Measurements from ENCODE around the gene HTR1D. TPM values are rescaled to one million over a fixed set of nuclear protein-coding genes. Genes with fewer than 3 reads are reported as not detected.
A peak's percentile ranks its signal among the peaks of the same experiment; 100 is the strongest.

Gene HTR1D
- total RNA-seq, 1 donor from 2014 or later, result not detected

- no peak for DNase-seq (ENCODE audit: extremely low spot score in 2 of 2)
- no peaks in the 10 kb centered on the region for H3K36me3 ChIP-seq
- H3K27me3 ChIP-seq, result no peaks in the 10 kb centered on the region
- no peaks in the 10 kb centered on the region for H3K9me3 ChIP-seq
- peak overlapping the region; percentile 94 for H3K27ac ChIP-seq
- H3K4me1 ChIP-seq, result peaks cover 42% of the 10 kb centered on the region
- H3K4me3 ChIP-seq, result peak overlapping the region; percentile 90 to 94
- intact Hi-C loops (cut with DNase I), result no loop called here
- TF ChIP-seq POLR2AphosphoS5 (IDR thresholded peaks at IDR 0.05; ENCODE audit: insufficient read depth in 1 of 2, low read depth in 1 of 2) (peak in 1 of 2 donors; percentile 11), CTCF (IDR thresholded peaks at IDR 0.05) (no peak), POLR2A (IDR thresholded peaks at IDR 0.05) (no peak)
Observed at GRCh38 chr1:23169195-23169575, 48.1 kb downstream of the HTR1D start.

GRCh38 chr1:23168445-23169194 is 48.7 kb downstream of the HTR1D start, which contains the start of gene LUZP1:
Gene LUZP1 (minus strand): TSS chr1:23168856.
- Histone ChIP-seq H3K27ac (peak within 1 kb of the TSS; percentile 94), H3K36me3 (no peaks in the 10 kb centered on the region), H3K9me3 (no peaks in the 10 kb centered on the region), H3K4me1 (peaks cover 48% of the 10 kb centered on the region), H3K4me3 (peak within 1 kb of the TSS; percentile 90 to 94), H3K27me3 (no peaks in the 10 kb centered on the region)
- no peak for DNase-seq (ENCODE audit: extremely low spot score in 2 of 2)
- intact Hi-C loops (cut with DNase I), result no loop called here
- TF ChIP-seq CTCF (IDR thresholded peaks at IDR 0.05) (no peak), POLR2AphosphoS5 (IDR thresholded peaks at IDR 0.05; ENCODE audit: insufficient read depth in 1 of 2, low read depth in 1 of 2) (peak; percentile 81 to 95), POLR2A (IDR thresholded peaks at IDR 0.05) (peak; percentile 44 to 96)

DNA sequence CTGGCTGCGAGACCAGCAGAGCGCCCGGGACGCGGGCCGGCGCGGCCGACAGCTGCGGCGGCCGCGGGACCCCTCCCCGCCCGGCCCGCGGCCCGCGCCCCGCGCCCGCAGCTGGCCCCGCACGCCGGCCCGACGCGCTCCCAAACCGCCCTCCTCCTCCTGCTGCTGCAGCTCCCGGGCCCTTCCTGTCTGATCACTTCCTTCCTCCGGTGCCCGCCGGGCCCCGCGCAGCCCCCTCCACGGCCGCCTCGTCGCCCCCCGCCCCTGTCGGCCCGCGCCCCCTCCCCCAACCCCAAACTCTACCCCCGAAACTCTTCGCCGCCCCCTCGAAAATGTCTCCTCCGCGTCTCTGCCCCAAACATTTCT is 49.2 kb downstream of the HTR1D start:
- no peak for TF ChIP-seq POLR2A (IDR thresholded peaks at IDR 0.05)
- no peak for TF ChIP-seq CTCF (IDR thresholded peaks at IDR 0.05)
- no peak for TF ChIP-seq POLR2AphosphoS5 (IDR thresholded peaks at IDR 0.05; ENCODE audit: insufficient read depth in 1 of 2, low read depth in 1 of 2)
- peak overlapping the region; percentile 90 to 94 for H3K4me3 ChIP-seq
- H3K27me3 ChIP-seq, result no peaks in the 10 kb centered on the region
- DNase-seq (ENCODE audit: extremely low spot score in 2 of 2), result no peak
- peaks cover 53% of the 10 kb centered on the region for H3K4me1 ChIP-seq
- intact Hi-C loops (cut with DNase I), result no loop called here
- H3K27ac ChIP-seq, result peak overlapping the region; percentile 94
- no peaks in the 10 kb centered on the region for H3K36me3 ChIP-seq
- no peaks in the 10 kb centered on the region for H3K9me3 ChIP-seq

GRCh38 chr1:23167353-23168078 is 49.8 kb downstream of the HTR1D start:
- Histone ChIP-seq H3K27ac (peak overlapping the region; percentile 94), H3K27me3 (no peaks in the 10 kb centered on the region), H3K36me3 (no peaks in the 10 kb centered on the region), H3K4me3 (peak overlapping the region; percentile 90 to 94), H3K4me1 (peaks cover 59% of the 10 kb centered on the region), H3K9me3 (no peaks in the 10 kb centered on the region)
- no peak for DNase-seq (ENCODE audit: extremely low spot score in 2 of 2)
- intact Hi-C loops (cut with DNase I), result no loop called here
- no peak for TF ChIP-seq POLR2A (IDR thresholded peaks at IDR 0.05)
- TF ChIP-seq CTCF (IDR thresholded peaks at IDR 0.05), result no peak
- peak in 1 of 2 donors; percentile 59 for TF ChIP-seq POLR2AphosphoS5 (IDR thresholded peaks at IDR 0.05; ENCODE audit: insufficient read depth in 1 of 2, low read depth in 1 of 2)
